NAMALWA (cell line): ENCODE results near the gene DDOST.
"Not testable (repeated sequence)": the region's sequence is repeated elsewhere in the genome, so short reads cannot be mapped to it uniquely, and the experiment has no call there.

Source experiments
- DNase-seq: peaks from one replicate; pipeline ENCODE4 v3.0.0-alpha.2; 2015; ENCODE audit warnings: low spot score

DDOST gene

GRCh38 chr1:20691872-20692271 is 30.7 kb upstream of the DDOST start:
- no peak for DNase-seq

DNA sequence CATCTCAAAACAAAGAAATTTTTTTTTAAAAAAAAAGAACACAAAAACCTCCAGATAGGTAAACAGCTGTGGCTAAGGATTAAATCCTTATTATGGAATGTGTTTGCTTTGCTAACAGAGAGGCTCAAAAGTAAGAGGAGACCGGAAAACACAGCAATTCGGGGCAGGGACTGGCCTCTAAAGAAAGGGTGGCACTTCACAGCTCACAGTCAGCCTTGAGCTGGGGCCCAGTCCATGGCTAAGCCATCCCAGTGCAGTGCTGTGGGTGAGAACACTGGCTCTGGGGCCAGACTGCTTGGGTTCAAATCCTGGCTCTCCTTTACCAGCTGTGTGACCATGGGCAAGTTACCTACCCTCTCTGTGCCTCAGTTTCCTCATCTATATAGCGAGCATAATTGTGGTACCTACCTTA is 28.5 kb upstream of the DDOST start:
- DNase-seq, result no peak

GRCh38 chr1:20686883-20687725 is 25.9 kb upstream of the DDOST start:
- no peak for DNase-seq

DNA sequence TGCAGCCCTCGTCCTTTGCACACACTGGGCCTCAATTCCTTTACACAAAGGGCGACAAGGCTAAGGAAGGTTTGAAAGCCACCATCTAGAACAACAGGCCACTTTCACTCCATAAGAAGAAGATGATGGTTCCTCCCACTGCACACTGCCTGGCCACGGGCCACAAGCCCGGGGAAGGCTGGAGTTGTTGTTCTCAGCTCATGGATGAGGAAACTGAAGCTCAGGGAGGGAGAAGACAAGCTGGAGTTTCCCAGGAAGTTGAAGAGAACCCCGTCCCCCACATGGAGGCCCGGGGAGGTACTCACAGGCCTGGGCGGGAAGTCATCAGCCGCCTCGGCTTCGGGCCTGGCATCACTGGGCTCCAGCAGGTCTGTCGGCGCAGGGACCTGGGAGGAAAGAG is 24.6 kb upstream of the DDOST start:
- DNase-seq, result no peak

GRCh38 chr1:20685099-20685662 is 24.0 kb upstream of the DDOST start:
- DNase-seq, result no peak

GRCh38 chr1:20684651-20685050 is 23.5 kb upstream of the DDOST start:
- no peak for DNase-seq

- DNase-seq, result no peak
These were observed 23.0 kb upstream of the DDOST start for GRCh38 chr1:20684050-20684620.

DNA sequence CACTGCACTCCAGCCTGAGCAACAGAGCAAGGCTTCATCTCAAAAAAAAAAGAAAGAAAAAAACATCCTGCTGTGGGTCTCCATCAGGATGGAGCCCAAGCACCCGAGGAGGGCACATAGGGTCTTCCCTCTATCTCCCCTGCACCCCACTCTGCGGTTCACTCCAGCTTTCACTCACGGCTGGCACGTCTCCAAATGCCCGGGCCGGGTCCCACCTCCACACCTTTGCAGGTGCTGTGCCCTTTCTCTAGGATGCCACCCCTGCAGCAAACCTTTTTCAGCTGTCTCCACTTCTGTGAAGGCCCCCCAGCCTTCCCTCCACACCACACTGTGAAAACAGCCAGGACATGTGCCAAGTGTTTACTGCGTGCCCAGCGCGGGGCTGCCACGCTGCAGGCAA is 22.4 kb upstream of the DDOST start:
- DNase-seq, result no peak

GRCh38 chr1:20682571-20683236 is 21.5 kb upstream of the DDOST start:
- DNase-seq, result no peak

DNA sequence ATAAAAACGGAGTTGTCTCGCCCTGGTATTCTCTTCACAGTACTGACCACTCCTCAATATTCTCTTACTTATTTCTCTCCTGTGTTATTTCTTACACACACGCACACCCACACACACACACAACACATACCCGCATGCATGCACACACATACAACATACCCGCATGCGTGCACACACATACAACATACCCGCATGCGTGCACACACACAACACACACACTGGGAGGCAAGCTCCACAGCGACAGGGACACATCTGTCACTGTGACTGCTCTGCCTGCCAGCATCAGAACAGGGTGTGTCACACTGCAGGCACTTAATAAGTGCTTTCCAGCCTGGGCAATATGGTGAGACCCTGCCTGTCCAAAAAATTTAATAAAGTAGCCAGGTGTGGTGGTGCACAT is 20.8 kb upstream of the DDOST start:
- no peak for DNase-seq

- no peak for DNase-seq
These were observed 19.1 kb upstream of the DDOST start for GRCh38 chr1:20680269-20680668.

- peak; percentile 20 for DNase-seq
These were observed 17.4 kb upstream of the DDOST start for GRCh38 chr1:20678599-20678998.

DNA sequence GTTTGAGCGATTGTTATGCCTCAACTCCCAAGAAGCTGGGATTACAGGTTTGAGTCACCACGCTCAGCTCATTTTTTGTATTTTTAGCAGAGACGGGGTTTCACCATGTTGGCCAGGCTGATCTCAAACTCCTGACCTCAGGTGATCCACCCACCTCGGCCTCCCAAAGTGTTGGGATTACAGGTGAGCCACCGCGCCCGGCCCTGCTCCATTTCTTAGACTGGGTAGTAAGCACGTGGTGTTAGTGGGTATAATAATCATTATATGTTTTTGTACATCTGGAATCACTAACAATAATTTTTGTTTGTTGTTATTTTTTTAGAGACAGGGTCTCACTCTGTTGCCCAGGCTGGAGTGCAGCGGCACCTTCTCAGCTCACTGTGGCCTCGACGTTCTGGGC is 12.5 kb upstream of the DDOST start:
- DNase-seq, result not testable (repeated sequence)

DNA sequence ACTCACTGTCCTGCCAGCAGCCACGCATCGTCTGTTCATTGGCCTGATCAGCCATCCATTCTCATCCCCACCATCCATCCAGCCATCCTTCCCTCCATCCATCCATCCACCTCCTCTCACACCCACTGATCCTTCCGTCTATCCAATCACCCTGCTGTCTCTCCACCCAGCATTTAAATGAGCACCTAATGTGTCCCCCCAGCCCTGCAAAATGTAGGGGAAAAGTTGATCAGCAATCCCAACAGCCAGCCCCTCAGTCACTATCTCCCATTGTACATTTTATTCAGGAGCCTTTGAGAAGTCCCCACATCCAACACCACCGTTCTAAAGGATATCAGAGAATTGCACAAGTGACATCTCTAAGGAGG is 11.1 kb upstream of the DDOST start:
- no peak for DNase-seq

GRCh38 chr1:20670936-20671335 is 9.8 kb upstream of the DDOST start:
- DNase-seq, result no peak

DNA sequence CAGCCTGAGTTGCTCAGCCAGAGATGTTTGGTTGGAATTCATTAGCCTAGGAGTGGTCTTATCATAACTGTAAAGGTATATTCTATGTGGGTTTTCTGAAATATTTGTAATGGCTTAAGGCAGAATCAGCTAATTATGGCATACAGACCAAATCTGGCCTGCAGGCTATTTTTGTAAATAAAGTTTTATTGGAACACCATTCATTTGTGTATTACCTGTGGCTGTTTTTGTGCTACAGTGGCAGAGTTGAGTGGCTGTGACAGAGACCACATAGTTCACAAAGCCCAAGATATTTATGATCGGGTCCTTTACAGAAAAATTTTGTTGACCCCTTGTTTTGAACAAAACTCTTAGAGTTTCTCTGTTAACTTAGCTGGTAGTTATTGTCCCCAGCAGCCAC is 7.4 kb upstream of the DDOST start:
- DNase-seq, result no peak

DNA sequence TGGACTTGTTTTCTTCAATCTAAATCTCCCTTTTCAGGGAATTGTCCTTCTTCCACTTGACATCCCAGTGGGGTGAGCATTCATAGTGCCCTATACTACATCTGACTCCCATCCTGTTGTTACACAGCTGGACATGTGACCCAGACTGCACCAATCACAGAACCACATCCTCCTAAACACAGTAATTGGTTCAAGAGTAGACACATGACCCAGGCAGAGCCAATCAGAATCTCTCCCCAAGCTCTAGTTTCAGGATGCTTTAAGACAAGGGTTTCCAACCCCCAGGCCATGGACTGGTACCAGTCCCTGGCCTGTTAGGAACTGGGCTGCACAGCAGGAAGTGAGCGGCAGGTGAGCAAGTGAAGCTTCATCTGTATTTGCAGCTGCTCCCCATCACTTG is 5.6 kb upstream of the DDOST start:
- DNase-seq, result peak; percentile 87

- no peak for DNase-seq
These were observed 5.0 kb upstream of the DDOST start for GRCh38 chr1:20666146-20666545.

DNA sequence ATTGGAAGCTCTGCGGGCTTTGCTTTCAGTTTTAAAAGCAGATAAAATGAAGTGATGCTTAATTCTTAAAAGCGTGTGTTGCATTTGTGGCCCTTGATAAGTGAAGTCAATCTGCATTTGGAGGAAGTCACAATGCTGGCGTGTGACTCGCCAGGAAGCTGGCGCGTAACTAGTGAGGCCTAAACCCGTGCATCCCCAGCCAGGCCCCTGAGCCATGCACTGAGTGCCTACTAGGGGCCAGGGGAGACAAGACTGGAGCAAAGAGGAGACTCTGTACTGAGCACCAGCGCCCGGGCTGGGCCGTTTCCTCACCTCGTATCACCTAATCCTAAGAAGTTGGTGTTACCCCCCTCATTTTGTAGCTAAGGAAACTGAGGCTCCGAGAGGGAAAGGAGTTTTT is 4.6 kb upstream of the DDOST start:
- DNase-seq, result no peak

- DNase-seq, result no peak
These were observed 3.0 kb upstream of the DDOST start for GRCh38 chr1:20663969-20664715.

DNA sequence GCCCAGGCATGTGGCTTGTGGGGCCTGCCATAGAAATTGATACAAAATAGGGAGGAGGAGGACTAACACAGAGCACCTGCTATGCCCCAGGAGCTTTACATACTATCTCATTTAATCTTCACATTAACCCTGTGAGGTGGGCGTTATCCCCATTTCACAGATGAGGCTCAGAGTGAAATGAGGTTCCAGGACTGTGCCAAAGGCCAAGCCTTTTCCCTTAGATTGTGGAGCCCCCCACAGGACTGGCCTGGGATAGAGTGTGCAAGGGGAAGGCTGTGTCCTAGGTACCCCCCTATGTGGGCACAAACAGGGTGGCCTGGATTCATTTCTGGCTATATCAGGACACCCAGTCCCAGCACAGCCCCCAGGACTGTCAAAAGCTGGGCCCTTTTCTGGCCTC is 2.2 kb upstream of the DDOST start:
- DNase-seq, result no peak

- DNase-seq, result peak; percentile 32
These were observed 924 bp upstream of the DDOST start for GRCh38 chr1:20662110-20662475.

DNA sequence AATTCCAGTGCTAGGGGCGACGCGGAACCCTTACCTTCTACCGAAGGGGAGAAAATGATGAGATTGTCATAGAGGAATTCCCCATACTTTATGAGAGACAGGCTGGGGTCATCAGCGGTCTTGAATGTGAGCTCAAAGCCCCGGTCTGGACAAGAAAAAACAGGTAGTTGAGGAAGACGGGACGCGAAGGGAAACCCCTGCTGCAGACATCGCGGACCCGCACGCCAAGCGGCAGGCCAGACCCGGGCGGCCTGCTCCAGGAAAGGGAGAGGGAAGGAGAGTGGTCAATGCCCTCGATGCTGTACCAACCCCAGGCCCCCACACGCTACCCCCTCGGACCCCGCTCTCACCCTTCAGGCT is 342 bp downstream of the DDOST start:
- no peak for DNase-seq
